Fibroblast of the conjunctiva (primary cell): ENCODE results near the gene PRKD2.
"Not testable (repeated sequence)": the region's sequence is repeated elsewhere in the genome, so short reads cannot be mapped to it uniquely, and the experiment has no call there.

Source experiments
- DNase-seq: peaks from one replicate; pipeline ENCODE4 v3.0.0-alpha.2; 2010; ENCODE audit warnings: low read depth

PRKD2 gene

DNA sequence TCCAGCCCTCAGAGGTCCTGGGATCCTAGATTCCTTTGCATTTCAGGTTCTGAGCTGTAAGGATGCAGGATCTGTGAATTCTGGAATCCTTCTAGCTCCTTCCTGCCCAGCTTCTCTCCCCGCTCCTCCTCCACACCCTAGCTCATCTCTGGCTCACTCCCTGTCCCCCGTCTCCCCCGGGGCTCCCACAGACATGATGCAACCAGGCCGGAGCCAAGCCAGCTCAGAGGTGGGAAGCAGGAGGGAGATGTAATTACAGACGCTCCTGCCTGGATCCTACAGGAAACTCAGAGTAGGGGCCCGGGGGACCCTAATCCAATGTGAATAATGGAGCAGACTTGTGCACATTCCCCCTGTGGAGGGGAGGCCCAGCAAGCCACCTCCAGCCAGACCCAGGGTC is 85.4 kb downstream of the PRKD2 start:
- DNase-seq, result no peak

GRCh38 chr19:46630586-46631205 is 86.2 kb downstream of the PRKD2 start:
- DNase-seq, result no peak

DNA sequence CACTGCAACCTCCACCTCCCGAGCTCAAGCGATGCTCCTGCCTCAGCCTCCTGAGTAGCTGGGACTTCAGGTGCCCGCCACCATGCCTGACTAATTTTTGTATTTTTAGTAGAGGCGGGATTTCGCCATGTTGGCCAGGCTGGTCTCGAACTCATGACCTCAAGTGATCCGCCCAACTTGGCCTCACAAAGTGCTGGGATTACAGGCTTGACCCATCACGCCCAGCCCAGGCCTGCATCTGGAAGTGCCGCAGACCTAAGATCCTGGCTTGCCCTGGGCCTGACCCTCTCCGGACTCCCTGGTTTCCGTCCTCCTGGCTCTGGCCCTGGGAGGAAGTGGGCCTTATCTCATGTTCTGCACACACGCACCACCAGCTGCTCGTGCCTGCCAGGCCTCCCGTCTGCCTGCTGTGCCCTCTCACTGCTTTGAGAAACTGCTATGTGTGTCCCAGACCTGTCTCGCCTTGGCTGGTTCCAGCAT is 87.3 kb downstream of the PRKD2 start:
- no peak for DNase-seq

DNA sequence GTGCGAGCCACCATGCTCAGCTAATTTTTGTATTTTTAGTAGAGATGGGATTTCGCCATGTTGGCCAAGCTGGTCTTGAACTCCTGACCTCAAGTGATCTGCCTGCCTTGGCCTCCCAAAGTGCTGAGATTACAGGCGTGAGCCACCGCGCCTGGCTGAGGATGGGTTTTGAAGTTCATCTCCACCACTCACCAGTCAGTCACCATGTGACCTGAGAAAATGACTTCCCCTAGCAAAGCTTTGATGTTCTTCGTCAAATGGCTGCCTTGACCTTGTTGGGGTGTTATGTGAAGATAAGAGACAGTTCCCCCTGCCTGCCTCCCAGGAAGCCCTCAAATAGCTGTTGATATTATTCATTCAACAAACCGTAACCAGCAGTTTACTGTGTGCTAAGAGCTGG is 87.9 kb downstream of the PRKD2 start:
- DNase-seq, result not testable (repeated sequence)

GRCh38 chr19:46626446-46626845 is 90.5 kb downstream of the PRKD2 start:
- DNase-seq, result no peak

DNA sequence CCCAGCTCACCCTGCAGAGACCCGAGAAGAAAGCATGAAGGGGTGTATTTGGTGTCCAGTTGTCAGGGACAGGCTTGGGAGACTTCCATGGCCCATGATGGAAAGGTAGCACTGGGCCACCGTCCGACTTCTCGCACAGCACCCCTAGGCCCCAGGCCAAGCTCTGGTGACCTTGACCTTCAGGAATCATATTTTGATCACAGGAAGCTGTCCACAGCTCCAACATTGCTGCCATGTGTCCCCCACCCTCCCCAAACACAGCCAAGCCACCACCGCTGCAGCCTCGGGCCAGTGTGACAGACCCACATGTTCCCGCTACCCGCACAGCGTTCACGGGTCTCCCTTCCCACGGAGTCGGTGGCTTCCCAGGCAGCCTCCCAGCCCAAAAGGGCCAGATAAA is 91.2 kb downstream of the PRKD2 start:
- DNase-seq, result no peak

- DNase-seq, result no peak
These were observed 91.8 kb downstream of the PRKD2 start, which contains the start of gene PTGIR for GRCh38 chr19:46624958-46625661. Gene PTGIR, minus strand, starts transcription at chr19:46625089. Its CDS starts 864 bp downstream, at chr19:46624225.
